Kidney capillary endothelial cell (primary cell): ENCODE results near the gene DDIT3.
"Not testable (repeated sequence)": the region's sequence is repeated elsewhere in the genome, so short reads cannot be mapped to it uniquely, and the experiment has no call there.

Source experiments
- DNase-seq: peaks from one replicate; pipeline ENCODE4 v3.0.0-alpha.2; 2018; ENCODE audit warnings: low spot score

DDIT3 gene

DNA sequence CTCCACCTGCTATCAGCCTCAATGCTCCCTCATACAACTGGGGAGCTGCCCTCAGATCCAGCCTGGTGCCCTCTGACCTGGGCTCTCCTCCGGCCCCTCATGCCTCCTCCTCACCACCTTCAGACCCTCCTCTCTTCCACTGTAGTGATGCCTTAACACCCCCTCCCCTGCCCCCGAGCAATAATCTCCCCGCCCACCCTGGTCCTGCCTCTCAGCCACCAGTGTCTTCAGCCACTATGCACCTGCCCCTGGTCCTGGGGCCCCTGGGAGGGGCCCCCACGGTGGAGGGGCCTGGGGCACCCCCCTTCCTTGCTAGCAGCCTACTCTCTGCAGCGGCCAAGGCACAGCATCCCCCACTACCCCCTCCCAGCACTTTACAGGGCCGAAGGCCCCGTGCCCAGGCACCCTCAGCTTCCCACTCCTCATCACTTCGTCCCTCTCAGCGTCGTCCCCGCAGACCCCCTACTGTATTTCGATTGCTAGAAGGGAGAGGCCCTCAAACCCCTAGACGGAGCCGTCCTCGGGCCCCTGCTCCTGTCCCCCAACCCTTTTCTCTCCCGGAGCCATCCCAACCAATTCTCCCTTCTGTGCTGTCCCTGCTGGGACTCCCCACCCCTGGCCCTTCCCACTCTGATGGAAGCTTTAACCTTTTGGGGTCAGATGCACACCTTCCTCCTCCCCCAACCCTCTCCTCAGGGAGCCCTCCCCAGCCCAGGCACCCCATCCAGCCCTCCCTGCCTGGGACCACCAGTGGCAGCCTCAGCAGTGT, 5.5 kb upstream of the DDIT3 start:
- DNase-seq: no peak

DNA sequence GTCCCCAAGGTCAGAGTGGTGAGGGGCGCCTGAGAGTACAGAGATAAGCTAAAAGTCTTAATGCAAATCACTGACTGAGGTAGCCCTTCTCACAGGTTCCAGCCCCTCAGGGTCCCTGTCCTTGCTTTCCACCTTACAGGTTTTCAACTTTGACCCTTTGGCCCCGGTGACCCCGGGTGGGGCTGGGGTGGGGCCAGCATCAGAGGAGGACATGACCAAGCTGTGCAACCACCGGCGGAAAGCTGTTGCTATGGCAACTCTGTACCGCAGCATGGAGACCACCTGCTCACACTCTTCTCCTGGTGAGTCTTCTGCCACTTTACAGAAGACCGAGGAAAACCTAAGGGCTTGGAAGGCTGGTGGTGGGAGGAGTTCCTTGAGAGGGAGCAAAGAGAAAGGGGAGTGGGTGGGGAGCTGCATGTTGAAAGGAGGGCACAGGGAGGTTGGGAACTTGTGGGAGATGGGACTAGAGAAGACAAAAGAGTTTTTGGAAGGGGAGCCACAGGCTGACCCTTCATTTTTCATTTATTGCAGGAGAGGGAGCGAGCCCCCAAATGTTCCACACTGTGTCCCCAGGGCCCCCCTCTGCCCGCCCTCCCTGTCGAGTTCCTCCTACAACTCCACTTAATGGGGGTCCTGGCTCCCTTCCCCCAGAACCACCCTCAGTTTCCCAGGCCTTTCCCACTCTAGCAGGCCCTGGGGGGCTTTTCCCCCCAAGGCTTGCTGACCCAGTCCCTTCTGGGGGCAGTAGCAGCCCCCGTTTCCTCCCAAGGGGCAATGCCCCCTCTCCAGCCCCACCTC, 4.7 kb upstream of the DDIT3 start:
- no peak for DNase-seq

DNA sequence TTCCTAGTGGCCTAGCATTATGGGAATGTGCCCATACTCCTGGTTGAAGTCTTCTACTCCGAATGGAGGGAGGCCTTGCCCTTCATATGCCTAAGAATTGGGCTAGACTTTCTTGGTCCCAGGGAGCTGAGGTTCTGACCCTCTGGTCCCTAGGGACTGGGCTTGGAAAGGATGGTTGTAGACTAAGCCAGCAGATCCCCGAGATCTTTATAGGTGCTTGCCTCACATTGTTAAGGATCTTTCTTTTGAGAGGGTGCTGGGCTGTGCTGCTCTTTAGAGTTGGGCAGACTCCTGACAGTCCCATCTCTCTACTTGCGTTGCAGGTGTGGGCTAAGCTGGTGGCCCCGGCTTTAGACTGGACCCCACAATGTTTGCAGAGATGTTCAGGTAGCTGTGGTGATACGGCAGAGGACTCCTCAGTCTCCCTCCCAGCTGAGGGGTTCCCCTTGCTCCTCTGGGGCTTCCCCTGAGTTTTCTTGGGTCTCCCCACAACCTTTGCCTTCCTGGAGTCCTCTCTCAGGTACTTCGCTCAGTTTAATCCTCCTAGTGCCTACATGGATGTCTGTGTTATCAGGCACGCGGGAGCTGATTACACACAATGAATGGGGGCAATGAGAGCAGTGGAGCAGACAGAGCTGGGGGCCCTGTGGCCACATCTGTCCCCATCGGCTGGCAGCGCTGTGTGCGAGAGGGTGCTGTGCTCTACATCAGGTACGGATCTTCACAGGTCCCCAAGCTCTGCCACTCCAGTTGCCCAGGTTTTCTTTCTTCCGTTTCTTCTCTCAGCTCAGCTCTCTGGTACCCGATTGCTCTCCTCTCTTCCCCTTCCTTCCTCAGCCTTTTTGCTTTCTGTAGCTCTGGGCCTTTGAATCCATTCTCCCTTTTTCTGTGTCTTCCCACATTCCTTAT, 3.6 kb upstream of the DDIT3 start:
- DNase-seq: no peak

DNA sequence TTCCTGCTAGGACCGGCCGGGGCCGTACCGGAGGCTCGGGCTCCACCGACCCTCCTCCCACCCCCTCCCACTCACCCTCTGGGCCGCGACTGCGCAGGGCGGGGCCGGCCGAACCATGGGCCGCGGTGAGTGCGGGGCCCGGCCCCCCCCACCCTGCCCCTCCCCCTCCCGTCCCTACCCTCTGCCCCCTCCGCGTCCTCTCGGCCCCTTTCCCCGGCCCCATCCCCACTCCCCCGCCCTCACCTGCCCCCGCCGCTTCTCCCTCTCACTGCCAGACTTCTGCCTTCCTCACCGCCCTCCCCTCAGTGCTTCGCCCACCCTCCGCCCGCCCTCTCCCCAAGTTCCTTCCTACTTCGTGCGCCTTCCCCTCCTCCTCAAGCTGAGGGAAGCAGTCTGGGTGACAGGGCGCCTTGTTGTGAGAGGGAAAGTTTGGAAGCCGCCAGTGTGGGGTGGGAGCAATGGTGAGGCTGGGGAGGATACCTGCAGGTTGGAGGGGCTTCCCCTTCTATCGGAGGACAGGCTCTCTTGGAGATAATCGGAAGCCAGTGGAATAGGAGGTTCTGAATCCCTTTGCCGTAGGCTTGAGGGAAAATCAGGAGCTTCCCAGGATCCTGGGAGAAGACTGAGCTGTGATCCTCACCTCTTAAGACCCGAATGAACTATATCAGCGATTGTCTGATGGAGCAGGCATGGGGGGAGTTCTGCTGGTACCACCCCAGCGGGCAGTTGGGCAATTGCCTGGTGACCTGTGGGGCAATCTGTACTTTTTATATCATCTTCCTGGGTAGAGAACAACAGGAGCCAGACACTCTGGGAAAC, 2.8 kb upstream of the DDIT3 start:
- DNase-seq: no peak

DNA sequence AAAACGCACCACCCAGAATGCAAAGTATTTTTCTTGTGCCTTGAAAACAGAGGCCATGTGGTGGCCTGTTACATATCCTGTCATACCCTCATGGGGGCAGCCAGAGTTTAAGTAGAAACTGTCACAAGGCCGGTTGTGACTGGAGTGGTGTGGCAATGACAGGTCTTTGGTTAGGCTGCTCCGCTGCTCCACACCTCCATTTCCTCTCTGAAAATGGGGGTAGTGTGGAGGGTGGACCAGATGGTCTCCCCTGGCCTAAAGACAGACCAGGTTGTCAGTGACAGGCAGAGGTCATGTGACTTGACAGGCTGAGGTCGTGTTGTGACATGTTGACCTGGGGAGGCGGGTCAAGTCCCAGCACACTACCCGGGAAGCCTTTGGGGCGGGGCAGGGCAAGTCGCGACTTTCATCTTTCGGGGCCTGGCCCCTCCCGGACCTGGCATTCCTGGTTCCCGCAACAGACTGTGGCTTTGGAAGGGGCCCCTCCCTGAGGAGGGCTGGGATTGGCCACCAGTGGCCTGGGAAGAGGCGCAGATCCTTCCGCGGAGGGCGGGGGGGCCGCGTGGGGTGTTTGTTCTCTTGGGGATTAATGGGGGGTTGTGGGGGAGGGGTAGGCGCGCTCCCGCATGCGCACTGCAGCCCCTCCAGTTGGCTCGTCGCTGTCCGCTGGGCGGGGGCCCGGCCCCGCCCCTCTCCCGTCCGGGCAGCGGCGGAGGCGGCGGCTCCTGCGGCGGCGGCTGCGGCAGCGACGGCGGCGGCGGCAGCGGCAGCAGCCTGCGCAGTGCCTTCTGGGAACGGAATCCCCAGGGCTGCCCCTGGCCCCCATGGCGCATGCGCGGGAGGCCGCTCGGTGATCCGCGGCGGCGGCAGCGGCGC, 1.9 kb upstream of the DDIT3 start, which contains the start of gene MBD6:
TSS of gene MBD6 (plus strand) at position 814 of the 876 bp plus-strand sequence. CDS start 1,480 bp downstream, outside the sequence.
- peak; percentile 78 for DNase-seq

DNA sequence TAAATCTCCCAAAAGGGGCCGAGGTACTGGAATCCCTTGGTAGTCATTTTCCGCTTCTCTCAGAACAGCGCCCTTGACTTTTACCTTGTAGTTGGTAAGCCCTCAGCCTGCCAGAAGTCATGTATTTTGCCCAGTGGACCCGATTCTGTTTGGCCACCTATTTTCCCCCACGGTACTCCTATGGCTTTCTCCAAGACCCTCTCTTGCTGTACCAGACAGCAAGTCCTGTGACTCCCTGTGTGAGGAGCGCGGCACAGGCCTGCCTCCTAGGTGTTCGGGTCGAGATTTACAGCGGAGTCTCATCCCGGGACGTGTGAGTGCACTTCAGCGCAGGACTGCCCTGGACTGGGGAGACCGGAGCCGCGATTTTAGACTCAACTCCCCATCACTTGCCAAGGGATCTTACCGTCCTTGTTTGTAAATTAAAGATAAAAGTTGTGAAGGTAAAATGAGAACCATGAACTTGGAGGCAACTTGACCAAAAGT, 1.3 kb upstream of the DDIT3 start:
- no peak for DNase-seq

DNA sequence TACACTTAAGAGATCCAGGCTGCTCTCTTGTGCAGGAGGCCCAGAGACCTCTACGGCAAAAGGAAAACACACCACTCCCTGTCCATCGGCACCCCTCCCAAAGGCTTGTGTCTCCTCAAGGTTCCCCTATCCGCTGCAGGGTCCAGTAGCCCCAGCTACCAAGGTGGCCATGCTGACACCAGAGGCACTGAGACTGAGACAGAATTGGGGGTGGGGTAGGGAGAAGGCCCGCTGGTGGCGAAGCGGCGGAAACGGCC, 590 bp downstream of the DDIT3 start:
- no peak for DNase-seq

DNA sequence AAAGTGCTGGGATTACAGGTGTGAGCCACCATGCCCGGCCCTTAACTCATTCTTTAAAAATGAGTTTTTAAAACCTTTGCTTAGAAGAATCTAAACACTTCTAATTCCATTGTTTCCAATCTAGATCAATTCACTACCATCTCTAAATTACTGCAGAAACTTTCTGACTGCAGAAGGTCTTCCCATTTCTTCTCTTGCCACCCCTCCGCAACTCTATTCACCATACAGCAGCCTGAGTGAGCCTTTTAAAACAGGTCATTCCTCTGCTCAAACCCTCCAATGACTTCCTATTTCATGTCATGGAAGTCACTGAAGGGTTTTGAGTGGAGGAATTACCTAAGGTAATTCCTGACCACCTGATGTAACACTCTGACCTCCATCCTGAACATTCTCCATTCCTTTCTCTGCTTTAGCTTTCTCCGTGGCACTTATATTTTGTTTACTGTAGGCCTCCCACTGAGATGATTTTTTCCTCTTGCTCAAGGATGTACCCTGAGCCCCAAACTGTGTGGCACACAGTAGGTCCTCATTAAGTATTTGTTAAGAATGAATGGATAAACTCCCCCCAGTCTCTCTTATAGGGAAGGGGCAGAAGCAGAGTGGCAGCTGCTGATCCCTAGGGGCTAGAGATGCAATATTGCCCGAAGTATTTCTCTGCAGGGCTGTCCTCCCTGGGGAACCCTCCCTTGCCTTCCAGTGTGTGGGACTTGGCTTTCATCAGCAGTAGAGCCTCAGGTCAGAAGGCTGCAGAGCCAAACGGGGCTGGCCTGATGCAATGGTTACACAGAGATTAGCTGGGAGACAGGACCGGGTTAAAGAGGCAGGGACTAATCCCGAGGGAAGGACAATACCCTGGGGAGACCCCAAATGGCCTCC, 1.2 kb downstream of the DDIT3 start:
- DNase-seq: no peak

DNA sequence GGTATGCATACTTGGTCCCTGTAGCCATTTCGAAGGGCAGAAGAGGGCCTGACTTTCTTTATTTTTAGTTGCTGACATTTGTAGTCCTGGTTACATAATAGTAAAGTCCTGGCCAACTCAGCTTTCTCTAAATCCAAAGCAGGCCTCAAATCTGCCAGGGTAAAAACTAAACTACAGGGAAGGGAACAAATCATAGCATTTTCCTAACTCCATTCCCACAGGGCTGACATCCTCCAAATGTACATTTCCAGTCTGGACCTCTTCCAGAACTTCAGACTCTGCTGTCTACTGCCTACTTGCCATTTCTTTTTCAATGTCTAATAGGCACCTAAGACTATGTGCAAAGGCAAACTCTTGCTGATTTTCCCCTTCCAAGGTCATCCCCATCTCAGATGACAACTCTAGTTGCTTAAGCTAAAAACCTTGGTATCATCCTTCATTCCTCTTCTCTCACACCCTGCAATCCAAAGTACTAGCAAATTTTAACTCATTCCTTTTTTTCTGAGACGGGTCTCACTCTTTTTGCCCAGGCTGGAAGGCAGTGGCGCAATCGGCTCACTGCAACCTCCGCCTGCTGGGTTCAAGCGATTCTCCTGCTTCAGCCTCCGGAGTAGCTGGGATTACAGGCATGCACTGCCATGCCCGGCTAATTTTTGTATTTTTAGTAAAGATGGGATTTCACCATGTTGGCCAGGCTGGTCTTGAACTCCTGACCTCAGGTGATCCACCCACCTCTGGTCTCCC, 2.0 kb downstream of the DDIT3 start:
- no peak for DNase-seq

DNA sequence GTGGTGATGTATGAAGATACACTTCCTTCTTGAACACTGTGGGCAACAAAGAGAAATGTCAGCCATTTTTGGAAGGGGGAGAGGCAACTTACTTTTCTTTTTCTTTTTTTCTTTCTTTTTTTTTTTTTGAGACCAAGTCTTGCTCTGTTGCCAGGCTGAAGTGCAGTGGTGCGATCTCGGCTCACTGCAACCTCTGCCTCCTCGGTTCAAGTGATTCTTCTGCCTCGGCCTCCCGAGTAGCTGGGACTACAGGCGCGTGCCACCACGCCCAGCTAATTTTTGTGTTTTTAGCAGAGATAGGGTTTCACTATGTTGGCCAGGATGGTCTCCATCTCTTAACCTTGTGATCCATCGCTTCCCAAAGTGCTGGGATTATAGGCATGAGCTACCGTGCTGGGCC, 2.6 kb downstream of the DDIT3 start:
- DNase-seq: not testable (repeated sequence)

DNA sequence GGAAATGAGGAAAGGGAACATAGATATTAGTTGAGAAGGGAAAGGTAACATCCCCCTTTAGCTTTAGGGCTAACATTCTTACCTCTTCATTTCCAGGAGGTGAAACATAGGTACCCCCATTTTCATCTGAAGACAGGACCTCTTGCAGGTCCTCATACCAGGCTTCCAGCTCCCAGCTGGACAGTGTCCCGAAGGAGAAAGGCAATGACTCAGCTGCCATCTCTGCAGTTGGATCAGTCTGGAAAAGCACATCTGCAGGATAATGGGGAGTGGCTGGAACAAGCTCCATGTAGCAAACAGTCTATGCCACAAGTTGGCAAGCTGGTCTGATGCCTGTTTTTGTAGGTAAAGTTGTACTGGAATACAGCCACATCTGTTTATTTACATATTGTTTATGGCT, 3.1 kb downstream of the DDIT3 start:
- DNase-seq: peak; percentile 38

DNA sequence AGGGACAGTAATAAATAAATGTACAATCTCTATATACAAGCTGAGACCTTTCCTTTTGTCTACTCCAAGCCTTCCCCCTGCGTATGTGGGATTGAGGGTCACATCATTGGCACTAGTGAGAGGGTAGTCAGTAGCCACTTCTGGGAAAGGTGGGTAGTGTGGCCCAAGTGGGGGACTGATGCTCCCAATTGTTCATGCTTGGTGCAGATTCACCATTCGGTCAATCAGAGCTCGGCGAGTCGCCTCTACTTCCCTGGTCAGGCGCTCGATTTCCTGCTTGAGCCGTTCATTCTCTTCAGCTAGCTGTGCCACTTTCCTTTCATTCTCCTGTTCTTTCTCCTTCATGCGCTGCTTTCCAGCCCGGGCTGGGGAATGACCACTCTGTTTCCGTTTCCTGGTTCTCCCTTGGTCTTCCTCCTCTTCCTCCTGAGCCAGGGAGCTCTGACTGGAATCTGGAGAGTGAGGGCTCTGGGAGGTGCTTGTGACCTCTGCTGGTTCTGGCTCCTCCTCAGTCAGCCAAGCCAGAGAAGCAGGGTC, 3.6 kb downstream of the DDIT3 start:
- no peak for DNase-seq

DNA sequence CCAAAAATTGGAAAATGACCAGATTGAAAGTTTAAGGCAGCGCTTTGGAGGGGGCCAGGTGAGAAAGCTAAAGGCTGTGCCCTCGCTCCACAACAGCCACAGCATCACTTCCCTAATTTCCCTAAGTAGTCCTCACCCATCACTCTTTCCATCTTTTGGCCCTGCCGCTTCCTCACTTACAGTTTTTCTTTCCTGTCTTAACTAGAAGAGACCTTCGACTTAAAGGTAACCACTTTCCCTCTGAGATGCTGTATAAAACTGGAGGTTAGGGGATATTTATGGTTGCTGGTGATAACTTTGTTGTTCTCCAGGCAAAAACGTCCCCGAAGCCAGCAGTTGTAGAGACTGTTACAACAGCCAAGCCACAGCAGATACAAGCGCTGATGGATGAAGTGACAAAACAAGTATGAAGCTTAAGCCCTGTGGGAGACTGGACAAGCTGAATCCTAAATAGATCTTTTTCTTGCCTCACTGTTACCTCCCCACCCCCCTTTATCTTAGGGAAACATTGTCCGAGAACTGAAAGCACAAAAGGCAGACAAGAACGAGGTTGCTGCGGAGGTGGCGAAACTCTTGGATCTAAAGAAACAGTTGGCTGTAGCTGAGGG, 4.3 kb downstream of the DDIT3 start:
- DNase-seq: no peak

DNA sequence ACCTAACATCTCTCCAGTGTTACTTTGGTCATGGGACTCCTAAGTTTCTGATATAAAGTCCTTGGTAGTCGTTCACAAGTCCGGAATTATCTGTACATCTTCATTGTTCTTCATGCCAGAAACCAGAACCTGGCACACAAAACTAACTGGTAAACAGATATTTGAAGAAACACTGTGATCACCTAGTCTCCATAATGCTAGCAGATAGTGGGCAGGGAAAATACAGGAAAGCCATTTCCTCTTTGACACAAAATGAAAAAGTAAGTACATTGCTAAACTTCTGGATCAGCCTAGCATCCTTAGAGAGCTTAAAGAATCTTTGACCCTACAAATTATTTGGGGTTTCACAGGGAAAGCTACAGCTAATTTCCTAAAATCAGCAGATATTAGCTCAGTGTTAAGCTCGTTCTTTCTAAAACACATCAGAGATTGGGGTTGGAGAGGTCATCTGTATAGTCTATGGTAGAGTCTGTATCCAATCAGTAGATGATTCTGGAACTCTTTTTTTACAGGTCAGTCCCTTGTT, 4.8 kb downstream of the DDIT3 start:
- no peak for DNase-seq

DNA sequence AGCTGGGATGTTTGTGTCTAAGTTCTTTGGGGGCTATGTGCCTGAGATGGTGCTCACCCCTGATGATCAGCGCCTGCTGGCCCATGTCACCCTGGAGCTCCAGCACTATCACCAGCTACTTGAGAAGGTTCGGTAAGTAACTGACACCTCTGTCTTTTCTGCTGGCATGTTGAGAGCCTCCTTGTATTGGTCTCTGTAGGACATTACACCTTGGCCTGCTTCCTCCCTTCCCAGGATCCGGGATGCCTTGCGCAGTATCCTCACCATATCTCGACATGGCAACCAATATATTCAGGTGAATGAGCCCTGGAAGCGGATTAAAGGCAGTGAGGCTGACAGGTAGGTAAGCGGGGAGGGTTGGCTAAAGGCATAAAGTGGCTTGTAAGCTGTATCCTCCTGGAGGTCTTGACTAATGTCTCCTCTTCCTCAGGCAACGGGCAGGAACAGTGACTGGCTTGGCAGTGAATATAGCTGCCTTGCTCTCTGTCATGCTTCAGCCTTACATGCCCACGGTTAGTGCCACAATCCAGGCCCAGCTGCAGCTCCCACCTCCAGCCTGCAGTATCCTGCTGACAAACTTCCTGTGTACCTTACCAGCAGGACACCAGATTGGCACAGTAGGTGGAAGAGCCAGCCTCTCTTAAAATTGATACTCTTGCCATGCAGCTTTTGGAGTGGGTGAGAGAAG, 5.5 kb downstream of the DDIT3 start:
- no peak for DNase-seq

DNA sequence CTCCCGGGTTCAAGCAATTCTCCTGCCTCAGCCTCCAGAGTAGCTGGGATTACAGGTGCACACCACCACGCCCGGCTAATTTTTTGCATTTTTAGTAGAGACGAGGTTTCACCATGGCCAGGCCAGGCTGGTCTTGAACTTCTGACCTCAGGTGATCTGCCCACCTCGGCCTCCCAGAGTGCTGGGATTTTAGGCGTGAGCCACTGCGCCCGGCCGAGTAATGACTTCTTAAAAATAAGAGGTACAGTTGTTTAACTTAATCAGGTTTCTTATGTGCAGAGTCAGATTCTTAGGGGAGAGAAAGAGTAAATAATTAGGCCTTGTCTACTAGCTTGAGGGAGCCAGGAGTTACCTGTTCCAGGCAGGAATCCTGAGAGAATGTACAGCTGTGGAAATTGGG, 6.1 kb downstream of the DDIT3 start:
- DNase-seq: not testable (repeated sequence)

DNA sequence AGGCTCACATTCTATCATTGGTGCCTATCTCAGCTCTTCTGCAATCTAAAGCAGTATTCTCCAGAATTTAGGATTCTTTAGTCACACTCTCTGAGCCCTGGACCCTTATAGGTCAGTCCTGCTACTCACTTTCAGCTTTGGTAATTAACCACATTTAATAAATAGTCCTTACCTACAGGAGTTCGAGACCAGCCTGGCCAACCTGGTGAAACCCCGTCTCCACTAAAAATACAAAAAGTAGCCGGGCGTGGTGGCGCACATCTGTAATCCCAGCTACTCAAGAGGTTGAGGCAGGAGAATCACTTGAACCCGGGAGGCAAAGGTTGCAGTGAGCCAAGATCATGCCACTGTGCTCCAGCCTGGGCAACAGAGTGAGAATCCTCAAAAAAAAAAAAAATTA, 6.6 kb downstream of the DDIT3 start:
- DNase-seq: not testable (repeated sequence)
